Caco-2 (cell line): ENCODE results near the gene SLC16A3. TPM values are rescaled to one million over a fixed set of nuclear protein-coding genes. Genes with fewer than 3 reads are reported as not detected.

Experiments used
- BruUV-seq: library from RNA; stranded (reverse); fragments of 400-500 nt; replicated peaks from 2 replicates; lab custom pipeline; 2021; lab: Mats Ljungman, UMichigan
- CTCF ChIA-PET: fragments of 300-600 bp; sonication (Branson Sonifier 250); formaldehyde crosslinking; loops from one replicate; lab custom pipeline; 2022; ENCODE audit warnings: antibody characterized with exemption; lab: Charles Lee
- POLR2A ChIA-PET: fragments of 300-600 bp; sonication (Branson Sonifier 250); formaldehyde crosslinking; loops from one replicate; lab custom pipeline; 2022; ENCODE audit warnings: antibody characterized with exemption; lab: Charles Lee
- DNase-seq, 2 experiments: peaks; one replicate each; pipeline versions ENCODE4 v3.0.0 to v3.0.0-alpha.2; 2020 to 2022
- H3K27me3 ChIP-seq: replicated peaks from 2 replicates; pipeline ENCODE4 v1.6.0; 2011; ENCODE audit warnings: low read length; ENCODE audit not compliant: control insufficient read depth, insufficient read depth
- H3K36me3 ChIP-seq: 2 replicates; pipeline ENCODE4 v1.5.1; 2011; ENCODE audit warnings: low read length; ENCODE audit not compliant: control insufficient read depth, insufficient read depth
- H3K4me1 ChIP-seq: fragments of 250-450 bp; sonication (Bioruptor Pico); 2 replicates; pipeline ENCODE4 v1.5.1; 2020; ENCODE audit warnings: mild to moderate bottlenecking
- H3K4me3 ChIP-seq: 2 replicates; pipeline ENCODE4 v1.5.1; 2011; ENCODE audit warnings: low read depth, mild to moderate bottlenecking, control low read depth, low read length
- H3K9me3 ChIP-seq: fragments of 250-450 bp; sonication (Bioruptor Pico); 2 replicates; pipeline ENCODE4 v1.5.1; 2020; ENCODE audit warnings: mild to moderate bottlenecking, moderate library complexity
- H3K27ac Mint-ChIP-seq: one replicate; pipeline ENCODE4 v1.8.0; 2022; ENCODE audit warnings: mixed read lengths; ENCODE audit not compliant: unreplicated experiment
- H3K27me3 Mint-ChIP-seq: one replicate; pipeline ENCODE4 v1.8.0; 2022; ENCODE audit warnings: mixed read lengths; ENCODE audit not compliant: insufficient read depth, unreplicated experiment
- H3K36me3 Mint-ChIP-seq: one replicate; pipeline ENCODE4 v1.8.0; 2022; ENCODE audit warnings: mild to moderate bottlenecking, mixed read lengths; ENCODE audit not compliant: insufficient read depth, unreplicated experiment
- H3K4me1 Mint-ChIP-seq: one replicate; pipeline ENCODE4 v1.8.0; 2022; ENCODE audit warnings: low read depth, mixed read lengths; ENCODE audit not compliant: unreplicated experiment
- H3K4me3 Mint-ChIP-seq: one replicate; pipeline ENCODE4 v1.8.0; 2022; ENCODE audit warnings: mild to moderate bottlenecking, moderate library complexity, mixed read lengths; ENCODE audit not compliant: unreplicated experiment
- H3K9me3 Mint-ChIP-seq: one replicate; pipeline ENCODE4 v1.8.0; 2022; ENCODE audit warnings: mixed read lengths; ENCODE audit not compliant: unreplicated experiment
- intact Hi-C: fragments of 100-400 bp; cut with micrococcal nuclease; formaldehyde crosslinking; loops from one replicate; pipeline ENCODE4 v1.10.0; 2022; ENCODE audit not compliant: unreplicated experiment
- total RNA-seq: library from RNA; stranded (reverse); gene quantifications from 2 replicates; pipeline ENCODE4 v1.2.3, GENCODE V29; 2022
- TF ChIP-seq, protein P1 (sequence below), 2 experiments: fragments of 200-600 bp in 1 of 2; IDR thresholded peaks; 1 replicate in 1 of 2; 2 replicates in 1 of 2; pipeline versions ENCODE4 v1.5.1 to v1.8.0; 2011 to 2022; ENCODE audit warnings: antibody characterized with exemption in 1 of 2, control low read depth in 1 of 2, inconsistent platforms in 1 of 2, low read depth in 1 of 2, low read length in 1 of 2, mild to moderate bottlenecking in 1 of 2, moderate library complexity in 1 of 2; ENCODE audit not compliant: insufficient read depth in 1 of 2, severe bottlenecking in 1 of 2, unreplicated experiment in 1 of 2

SLC16A3 gene
- total RNA-seq, 1 experiment from 2014 or later = 13.1 TPM

DNA sequence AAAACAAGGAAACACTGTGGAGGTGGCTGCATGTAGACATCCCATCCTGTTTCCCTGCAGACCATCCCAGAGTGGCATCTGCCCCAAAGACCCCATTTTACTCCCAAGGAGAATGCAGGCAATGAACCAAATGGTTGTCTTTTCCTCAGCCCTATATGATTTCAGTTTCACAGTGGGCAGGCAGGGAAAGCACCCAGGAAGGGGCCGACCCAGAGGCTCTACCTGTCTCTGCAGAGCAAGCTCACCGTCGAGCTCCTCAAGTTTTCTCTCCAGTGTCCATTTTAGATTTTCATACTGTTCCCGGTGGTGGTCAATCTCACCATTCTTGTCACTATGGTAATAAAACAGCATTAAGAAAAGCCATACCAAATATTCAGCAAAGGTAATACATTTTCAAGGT, 30.8 kb upstream of the SLC16A3 start:
- no peaks in the 10 kb centered on the region for H3K4me1 Mint-ChIP-seq
- POLR2A ChIA-PET = no interaction called here

DNA sequence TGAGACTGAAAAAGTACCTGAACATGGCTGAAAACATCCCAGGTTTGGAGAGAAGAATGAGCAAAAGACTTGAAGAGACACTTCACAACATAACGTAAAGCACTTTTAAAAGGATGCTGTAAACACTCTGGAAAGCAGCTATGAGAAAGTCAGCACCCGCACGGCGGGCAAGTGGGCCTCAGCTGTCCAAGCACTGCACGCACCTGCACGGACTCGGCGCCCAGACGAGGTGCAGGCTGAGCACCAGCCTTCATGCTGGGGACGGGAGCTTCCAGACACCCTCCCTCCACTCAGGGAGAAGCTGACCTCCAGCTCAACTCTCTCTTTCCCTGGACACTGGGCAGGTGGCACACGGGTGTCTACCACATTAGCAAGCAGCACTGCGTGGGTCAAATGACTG, 29.3 kb upstream of the SLC16A3 start:
- Mint-ChIP-seq H3K4me1 (no peaks in the 10 kb centered on the region), H3K36me3 (peaks cover 6% of the 10 kb centered on the region), H3K4me3 (no peak overlapping the region), H3K27ac (no peak overlapping the region), H3K27me3 (no peaks in the 10 kb centered on the region), H3K9me3 (no peaks in the 10 kb centered on the region)
- ChIA-PET POLR2A (interaction anchor here (0.7 kb wide), 1 partner anchor 101 kb away, joined by 4 read pairs; no protein-coding TSS in a partner anchor), CTCF (no interaction called here)
- DNase-seq = no peak
- Histone ChIP-seq H3K4me1 (no peaks in the 10 kb centered on the region), H3K36me3 (no peaks in the 10 kb centered on the region), H3K9me3 (no peaks in the 10 kb centered on the region), H3K4me3 (no peak overlapping the region), H3K27me3 (no peaks in the 10 kb centered on the region)
- TF ChIP-seq, protein P1, sequence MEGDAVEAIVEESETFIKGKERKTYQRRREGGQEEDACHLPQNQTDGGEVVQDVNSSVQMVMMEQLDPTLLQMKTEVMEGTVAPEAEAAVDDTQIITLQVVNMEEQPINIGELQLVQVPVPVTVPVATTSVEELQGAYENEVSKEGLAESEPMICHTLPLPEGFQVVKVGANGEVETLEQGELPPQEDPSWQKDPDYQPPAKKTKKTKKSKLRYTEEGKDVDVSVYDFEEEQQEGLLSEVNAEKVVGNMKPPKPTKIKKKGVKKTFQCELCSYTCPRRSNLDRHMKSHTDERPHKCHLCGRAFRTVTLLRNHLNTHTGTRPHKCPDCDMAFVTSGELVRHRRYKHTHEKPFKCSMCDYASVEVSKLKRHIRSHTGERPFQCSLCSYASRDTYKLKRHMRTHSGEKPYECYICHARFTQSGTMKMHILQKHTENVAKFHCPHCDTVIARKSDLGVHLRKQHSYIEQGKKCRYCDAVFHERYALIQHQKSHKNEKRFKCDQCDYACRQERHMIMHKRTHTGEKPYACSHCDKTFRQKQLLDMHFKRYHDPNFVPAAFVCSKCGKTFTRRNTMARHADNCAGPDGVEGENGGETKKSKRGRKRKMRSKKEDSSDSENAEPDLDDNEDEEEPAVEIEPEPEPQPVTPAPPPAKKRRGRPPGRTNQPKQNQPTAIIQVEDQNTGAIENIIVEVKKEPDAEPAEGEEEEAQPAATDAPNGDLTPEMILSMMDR (IDR thresholded peaks at IDR 0.05; ENCODE audit: insufficient read depth in 1 of 2, low read depth in 1 of 2, low read length in 1 of 2, severe bottlenecking in 1 of 2, unreplicated experiment in 1 of 2) = no peak
- no TSS peak for BruUV-seq
- intact Hi-C loops = no loop called here

More for the DNA sequence above, 30.8 kb upstream of the SLC16A3 start:
- no TSS peak for BruUV-seq
- H3K27ac Mint-ChIP-seq = no peak overlapping the region
- Histone ChIP-seq H3K9me3 (no peaks in the 10 kb centered on the region), H3K36me3 (no peaks in the 10 kb centered on the region; the same call in 1 of the 2 replicates), H3K4me1 (no peaks in the 10 kb centered on the region), H3K27me3 (no peaks in the 10 kb centered on the region), H3K4me3 (no peak overlapping the region)
- no peak for DNase-seq
- CTCF ChIA-PET = no interaction called here
- intact Hi-C loops = no loop called here
- TF ChIP-seq, protein P1 (IDR thresholded peaks at IDR 0.05; ENCODE audit: insufficient read depth in 1 of 2, low read depth in 1 of 2, low read length in 1 of 2, severe bottlenecking in 1 of 2, unreplicated experiment in 1 of 2) = no peak
- H3K9me3 Mint-ChIP-seq = no peaks in the 10 kb centered on the region
- no peaks in the 10 kb centered on the region for H3K27me3 Mint-ChIP-seq
- H3K36me3 Mint-ChIP-seq = peaks cover 6% of the 10 kb centered on the region
- no peak overlapping the region for H3K4me3 Mint-ChIP-seq

DNA sequence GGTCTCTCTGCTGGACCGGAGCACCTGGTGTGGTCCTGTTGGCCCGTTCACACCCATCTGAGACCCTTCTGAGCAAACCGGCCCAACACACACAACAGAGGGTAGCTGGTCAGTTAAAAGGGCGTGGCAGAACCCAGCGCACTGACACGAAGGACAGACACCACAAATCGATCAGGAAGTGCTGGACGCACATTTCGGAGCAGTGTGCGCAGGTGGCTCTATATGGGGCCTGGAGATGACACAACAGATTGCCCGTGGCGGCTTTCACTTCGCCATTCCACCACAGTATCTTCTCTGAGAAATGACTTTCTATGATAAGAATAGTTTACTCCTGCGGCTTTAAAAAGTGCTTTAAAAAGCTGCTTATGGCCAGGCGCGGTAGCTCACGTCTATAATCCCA, 28.7 kb upstream of the SLC16A3 start:
- intact Hi-C loops = no loop called here
- ChIA-PET CTCF (no interaction called here), POLR2A (no interaction called here)
- H3K36me3 ChIP-seq = no peaks in the 10 kb centered on the region
- Mint-ChIP-seq H3K27me3 (no peaks in the 10 kb centered on the region), H3K9me3 (no peaks in the 10 kb centered on the region), H3K36me3 (peaks cover 6% of the 10 kb centered on the region), H3K4me3 (no peak overlapping the region), H3K27ac (no peak overlapping the region), H3K4me1 (no peaks in the 10 kb centered on the region)
- H3K4me1 ChIP-seq = no peaks in the 10 kb centered on the region
- H3K27me3 ChIP-seq = no peaks in the 10 kb centered on the region
- no peak overlapping the region for H3K4me3 ChIP-seq
- no peak for DNase-seq
- TF ChIP-seq, protein P1 (IDR thresholded peaks at IDR 0.05; ENCODE audit: insufficient read depth in 1 of 2, low read depth in 1 of 2, low read length in 1 of 2, severe bottlenecking in 1 of 2, unreplicated experiment in 1 of 2) = no peak
- BruUV-seq = no TSS peak
- H3K9me3 ChIP-seq = no peaks in the 10 kb centered on the region
